SH-SY5Y (cell line): ENCODE measurements around the gene ZNF835.

Source experiments
- GATA2 ChIP-seq: IDR thresholded peaks from 2 replicates; pipeline ENCODE4 v1.6.1; 2011; ENCODE audit warnings: mild to moderate bottlenecking, low read depth, low read length
- GATA3 ChIP-seq: IDR thresholded peaks from 2 replicates; pipeline ENCODE4 v1.6.1; 2011; ENCODE audit warnings: low read depth, mild to moderate bottlenecking, low read length, moderate library complexity

DNA sequence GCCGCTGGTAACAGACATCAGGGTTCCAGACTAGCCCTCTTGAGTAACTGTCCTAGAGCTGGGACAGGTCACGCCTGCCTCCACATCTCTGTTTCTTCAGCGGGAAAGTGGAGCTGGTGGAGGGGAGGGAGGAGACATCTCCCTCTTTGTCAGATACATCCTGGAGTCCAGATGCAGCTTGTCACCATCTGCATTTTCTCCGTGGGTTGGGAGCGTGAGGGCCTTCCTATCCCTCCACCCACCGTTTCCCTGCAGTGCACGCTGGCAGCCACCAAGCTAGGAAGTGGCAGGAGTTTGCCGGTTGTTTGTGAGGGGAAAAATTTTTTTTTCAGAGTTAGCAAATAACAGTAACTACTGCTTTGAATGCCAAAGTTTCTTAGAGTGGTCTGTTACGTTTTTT is 48.6 kb downstream of the ZNF835 start:
- TF ChIP-seq GATA2, result no peak
- no peak for TF ChIP-seq GATA3
